K562 (cell line): Measurements from ENCODE around the gene LRP1B. TPM values are rescaled to one million over a fixed set of nuclear protein-coding genes. Genes with fewer than 3 reads are reported as not detected.

ENCODE experiments used
- ATAC-seq: fragments of 200-7000 bp; cut with Tn5 transposase; 3 replicates; pipeline ENCODE4 v1.9.1; 2020; ENCODE audit warnings: moderate library complexity
- BruUV-seq: library from RNA; stranded (reverse); fragments of 400-500 nt; replicated peaks from 2 replicates; lab custom pipeline; 2021; lab: Mats Ljungman, UMichigan
- CTCF ChIA-PET: fragments of 300-600 bp; formaldehyde crosslinking; extraction: SDS; loops from one replicate; lab custom pipeline; 2021; ENCODE audit warnings: low intra/inter-chr PET ratio; lab: Yijun Ruan, JAX
- POLR2A ChIA-PET: fragments of 300-600, 350-650 bp; sonication (Branson Sonifier 250); formaldehyde crosslinking; extraction: SDS; loops from one replicate; lab custom pipeline; 2021; ENCODE audit warnings: antibody characterized with exemption, inconsistent platforms; lab: Yijun Ruan, JAX
- DNase-seq, 4 experiments: peaks; one replicate each; pipeline versions ENCODE4 v3.0.0 to v3.0.0-alpha.2; 2011 to 2018; ENCODE audit warnings: low spot score in 3 of 4, mixed read lengths in 3 of 4; ENCODE audit errors: extremely low read depth in 1 of 4
- FAIRE-seq: peaks from 2 replicates; lab custom pipeline; 2011; peaks lifted over from hg19 to GRCh38; lab: Jason Lieb, UNC
- H2AFZ ChIP-seq: 2 replicates; pipeline ENCODE4 v1.6.0; 2011; ENCODE audit warnings: low read depth, low read length, control low read depth, inconsistent platforms
- H3K27ac ChIP-seq: fragments of 200-600 bp; 3 replicates; pipeline ENCODE4 v1.8.0; 2011; ENCODE audit warnings: low read depth, mild to moderate bottlenecking, control low read depth, inconsistent platforms, low read length, moderate library complexity, mixed read lengths; ENCODE audit errors: extremely low read depth
- H3K27me3 ChIP-seq, 2 experiments: fragments of 300-600 bp in 1 of 2; 2 replicates in 1 of 2; 3 replicates in 1 of 2; pipeline versions ENCODE4 v1.6.0 to v1.8.0; 2011; ENCODE audit warnings: inconsistent platforms in 2 of 2, low read length in 2 of 2, mild to moderate bottlenecking in 1 of 2, mixed read lengths in 1 of 2, moderate library complexity in 1 of 2; ENCODE audit not compliant: control insufficient read depth in 2 of 2, insufficient read depth in 2 of 2
- H3K36me3 ChIP-seq: fragments of 300-600 bp; 3 replicates; pipeline ENCODE4 v1.8.0; 2011; ENCODE audit warnings: mild to moderate bottlenecking, low read length, inconsistent platforms; ENCODE audit not compliant: control insufficient read depth, insufficient read depth
- H3K4me1 ChIP-seq, 2 experiments: fragments of 200-600 bp in 1 of 2; replicated peaks in 1 of 2; 2 replicates in 1 of 2; 3 replicates in 1 of 2; pipeline versions ENCODE4 v1.5.1 to v1.8.0; 2011; ENCODE audit warnings: inconsistent platforms in 2 of 2, low read length in 2 of 2, mild to moderate bottlenecking in 1 of 2, mixed read lengths in 1 of 2, moderate library complexity in 1 of 2; ENCODE audit not compliant: control insufficient read depth in 2 of 2, insufficient read depth in 2 of 2
- H3K4me2 ChIP-seq: 2 replicates; pipeline ENCODE4 v1.6.1; 2011; ENCODE audit warnings: low read length, control low read depth, inconsistent platforms, mixed read lengths; ENCODE audit not compliant: insufficient read depth
- H3K4me3 ChIP-seq: fragments of 200-600 bp; sonication (generic), shearing (Covaris generic); 2 replicates; pipeline ENCODE4 v1.5.1; 2016; ENCODE audit warnings: control low read depth, inconsistent platforms
- H3K79me2 ChIP-seq: fragments of 200-600 bp; 3 replicates; pipeline ENCODE4 v1.8.0; 2011; ENCODE audit warnings: low read length, inconsistent platforms; ENCODE audit not compliant: control insufficient read depth, insufficient read depth
- H3K9ac ChIP-seq, 2 experiments: 2 replicates each; pipeline versions ENCODE4 v1.6.0 to v1.6.1; 2011; ENCODE audit warnings: low read depth in 2 of 2, low read length in 2 of 2, control low read depth in 1 of 2, inconsistent platforms in 1 of 2, mild to moderate bottlenecking in 1 of 2, mixed read lengths in 1 of 2; ENCODE audit not compliant: insufficient read depth in 1 of 2
- H3K9me1 ChIP-seq: one replicate; pipeline ENCODE4 v1.6.0; 2011; ENCODE audit warnings: inconsistent platforms, mild to moderate bottlenecking, low read length, moderate library complexity; ENCODE audit not compliant: control insufficient read depth, insufficient read depth
- H3K9me3 ChIP-seq: replicated peaks from 2 replicates; pipeline ENCODE4 v1.5.1; 2011; ENCODE audit warnings: low read depth, low read length, inconsistent platforms; ENCODE audit not compliant: control insufficient read depth, insufficient read depth
- H4K20me1 ChIP-seq: replicated peaks from 2 replicates; pipeline ENCODE4 v1.6.1; 2011; ENCODE audit warnings: low read length, inconsistent platforms, mixed read lengths; ENCODE audit not compliant: control insufficient read depth, insufficient read depth
- EWSR1 ChIP-seq: fragments of 450-650 bp; IDR thresholded peaks from 2 replicates; pipeline ENCODE4 v1.6.1; 2018; ENCODE audit warnings: borderline replicate concordance, mild to moderate bottlenecking, low read depth, moderate library complexity; ENCODE audit not compliant: partially characterized antibody
- FOXJ3 ChIP-seq: sonication (generic); formaldehyde crosslinking; IDR thresholded peaks from 2 replicates; pipeline ENCODE4 v1.4.0; 2020; ENCODE audit warnings: mild to moderate bottlenecking, missing genetic modification reagents
- GABPA ChIP-seq: fragments of 200-800 bp; sonication (Bioruptor generic); conservative IDR thresholded peaks from 2 replicates; pipeline ENCODE4 v1.6.1; 2016; ENCODE audit warnings: low read depth, missing genetic modification characterization, missing compliant biosample characterization
- HDAC3 ChIP-seq: fragments of 450-650 bp; IDR thresholded peaks from 2 replicates; pipeline ENCODE4 v1.6.1; 2018; ENCODE audit warnings: borderline replicate concordance, mild to moderate bottlenecking, moderate library complexity; ENCODE audit not compliant: partially characterized antibody
- KHSRP ChIP-seq: fragments of 450-650 bp; IDR thresholded peaks from 2 replicates; pipeline ENCODE4 v1.6.1; 2017
- NKRF ChIP-seq: fragments of 450-650 bp; IDR thresholded peaks from 2 replicates; pipeline ENCODE4 v1.6.1; 2016; ENCODE audit warnings: borderline replicate concordance
- RBM17 ChIP-seq: fragments of 200-400 bp; formaldehyde crosslinking; IDR thresholded peaks from 2 replicates; pipeline ENCODE4 v1.6.1; 2017; ENCODE audit warnings: low read depth, mild to moderate bottlenecking, low read length, borderline replicate concordance
- RUNX1 ChIP-seq: sonication (generic); IDR thresholded peaks from 2 replicates; pipeline ENCODE4 v1.6.1; 2016; ENCODE audit warnings: antibody characterized with exemption, low read depth
- SNAPC5 ChIP-seq: fragments of 250-450 bp; sonication (Bioruptor Pico); IDR thresholded peaks from 2 replicates; pipeline ENCODE4 v1.8.0; 2021; ENCODE audit warnings: moderate library complexity, mild to moderate bottlenecking, inconsistent platforms
- ZBTB33 ChIP-seq: sonication (generic); formaldehyde crosslinking; IDR thresholded peaks from 2 replicates; pipeline ENCODE4 v1.8.1; 2023; ENCODE audit warnings: mild to moderate bottlenecking, missing genetic modification reagents
- WGBS: fragments of 100-300 bp; shearing (Covaris generic); methylation state at CpG from one replicate; pipeline ENCODE4 v1.1.6; 2016; ENCODE audit warnings: low coverage, mixed read lengths; ENCODE audit not compliant: insufficient coverage; ENCODE audit errors: missing lambda C conversion rate; 5-methylcytosine and 5-hydroxymethylcytosine counted together
- in situ Hi-C: fragments of 300-500 bp; cut with MboI; formaldehyde crosslinking; loops from 4 replicates; pipeline ENCODE4 v1.15.0; 2018; ENCODE audit warnings: inconsistent platforms, mixed read lengths
- intact Hi-C: fragments of 100-400 bp; cut with micrococcal nuclease; formaldehyde crosslinking; loops from 2 replicates; pipeline ENCODE4 v1.14.2; 2022
- polyA plus RNA-seq, 8 experiments: library from polyadenylated mRNA; depleted of rRNA in 4 of 8; stranded (reverse) in 5 of 8; unstranded in 3 of 8; fragments of >200 nt; fragmentation: Nextera tagmentation in 2 of 8; fragmentation: Illumina TruSeq in 1 of 8; extraction: Ambion mirVana in 2 of 8; extraction: Trizol in 1 of 8; gene quantifications; 2 replicates each; pipeline versions ENCODE4 v1.2.1 to v1.2.3, GENCODE V29; 2011 to 2014; ENCODE audit warnings: inconsistent platforms in 1 of 8, missing spikeins in 1 of 8
- total RNA-seq, 7 experiments: library from RNA; depleted of rRNA in 6 of 7; stranded (reverse); fragments of >200 nt in 6 of 7; fragmentation: Illumina TruSeq in 2 of 7; extraction: Trizol in 2 of 7; gene quantifications; 2 replicates each; pipeline versions ENCODE4 v1.2.1 to v1.2.3, GENCODE V29; 2011 to 2021; ENCODE audit warnings: low replicate concordance in 1 of 7

Gene LRP1B
- total and polyA plus RNA-seq, 9 of the 15 experiments (the other 6 are each of a cell fraction or from before 2014, with no cell fraction given) = not detected

DNA sequence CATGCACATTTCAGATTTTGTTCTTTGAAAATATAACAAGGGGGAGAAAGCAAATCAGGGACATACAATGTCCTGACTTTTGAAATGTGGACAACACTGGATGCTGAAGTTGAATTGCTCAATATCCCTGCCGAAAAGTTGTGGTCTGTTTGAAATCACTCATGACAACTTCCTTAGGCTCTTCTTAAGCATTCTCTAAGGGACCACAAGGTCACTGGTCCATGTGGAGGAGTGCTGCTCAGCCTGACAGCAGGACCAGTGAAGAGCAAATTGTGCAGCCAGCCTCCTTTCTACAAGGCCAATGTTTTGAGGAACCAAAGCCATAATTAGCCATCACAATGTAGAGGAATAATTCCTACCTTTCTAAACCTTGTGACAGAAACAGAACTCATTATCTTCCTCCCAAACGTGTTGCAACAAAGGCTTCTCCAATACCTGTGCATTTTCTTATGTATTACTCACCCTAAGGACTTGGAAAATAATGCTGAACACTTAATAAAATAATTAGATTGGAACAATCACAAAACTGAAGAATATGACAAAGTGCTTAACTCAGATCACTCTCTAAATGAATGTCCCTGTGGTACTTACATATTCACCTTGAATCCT is 1873.0 kb downstream of the LRP1B start:
- Histone ChIP-seq H3K9ac (no peak overlapping the region), H3K4me3 (no peak overlapping the region), H4K20me1 (no peaks in the 10 kb centered on the region), H3K36me3 (no peaks in the 10 kb centered on the region), H3K9me1 (no peaks in the 10 kb centered on the region), H3K27ac (no peak overlapping the region), H3K9me3 (peaks cover 3% of the 10 kb centered on the region; the same call in 1 of the 2 replicates), H3K4me2 (no peak overlapping the region), H2AFZ (no peak overlapping the region), H3K4me1 (no peaks in the 10 kb centered on the region), H3K27me3 (no peaks in the 10 kb centered on the region), H3K79me2 (no peaks in the 10 kb centered on the region)
- ChIA-PET CTCF (no interaction called here), POLR2A (no interaction called here)
- no peak for TF ChIP-seq RUNX1
- no peak for TF ChIP-seq EWSR1
- no peak for TF ChIP-seq GABPA
- no peak for TF ChIP-seq RBM17
- TF ChIP-seq SNAPC5 (CRISPR knock-in tag) = no peak
- TF ChIP-seq FOXJ3 (CRISPR knock-in tag) = no peak
- no peak for TF ChIP-seq NKRF
- TF ChIP-seq HDAC3 = no peak
- TF ChIP-seq KHSRP = no peak
- TF ChIP-seq ZBTB33 (CRISPR knock-in tag) = no peak
- 0% methylated on average over 2 of the region's 2 CpGs for WGBS
- DNase-seq = no peak
- in situ Hi-C loops = no loop called here
- no TSS peak for BruUV-seq
- intact Hi-C loops = no loop called here
- FAIRE-seq = no peak
- no peak for ATAC-seq
